Upper lobe of right lung (tissue), 1 donor: ENCODE data around the gene DMTF1. TPM values are rescaled to one million over a fixed set of nuclear protein-coding genes. Genes with fewer than 3 reads are reported as not detected.
"Not testable (repeated sequence)": the region's sequence is repeated elsewhere in the genome, so short reads cannot be mapped to it uniquely, and the experiment has no call there.

ENCODE experiments used
- ATAC-seq: fragments of 200-7000 bp; cut with Tn5 transposase; one replicate; pipeline ENCODE4 v1.9.1; 2020; ENCODE audit warnings: mild to moderate bottlenecking, moderate library complexity
- DNase-seq: peaks from one replicate; pipeline ENCODE4 v3.0.0-alpha.2; 2020
- H3K27ac ChIP-seq: fragments of 200-600 bp; one replicate; pipeline ENCODE4 v1.8.0; 2022
- H3K27me3 ChIP-seq: fragments of 200-600 bp; one replicate; pipeline ENCODE4 v1.8.0; 2022; ENCODE audit warnings: mild to moderate bottlenecking
- H3K36me3 ChIP-seq: fragments of 200-600 bp; one replicate; pipeline ENCODE4 v1.8.0; 2022
- H3K4me1 ChIP-seq: fragments of 200-600 bp; one replicate; pipeline ENCODE4 v1.8.0; 2022
- H3K4me3 ChIP-seq: fragments of 200-600 bp; one replicate; pipeline ENCODE4 v1.8.0; 2022; ENCODE audit warnings: mild to moderate bottlenecking
- H3K9me3 ChIP-seq: fragments of 200-600 bp; one replicate; pipeline ENCODE4 v1.8.0; 2022
- intact Hi-C: fragments of 100-400 bp; cut with DNase I; formaldehyde crosslinking; loops from one replicate; pipeline ENCODE4 v1.11.0; 2022
- total RNA-seq: library from RNA; stranded (reverse); fragmentation: NEBNext Ultra II Directional; extraction: Animal tissue kit (Norgen Biotek cat#: 25700); gene quantifications from one replicate; pipeline ENCODE4 v1.2.1, GENCODE V29; 2021
- TF ChIP-seq, protein P1 (sequence below): fragments of 200-600 bp; IDR thresholded peaks from one replicate; pipeline ENCODE4 v1.8.0; 2022; ENCODE audit warnings: antibody characterized with exemption
- donor health status: DM: no; HTN: yes; CAD: no; lungs with severe emphysema.

DMTF1 gene
- total RNA-seq, 1 donor from 2014 or later: 82.8 TPM

DNA sequence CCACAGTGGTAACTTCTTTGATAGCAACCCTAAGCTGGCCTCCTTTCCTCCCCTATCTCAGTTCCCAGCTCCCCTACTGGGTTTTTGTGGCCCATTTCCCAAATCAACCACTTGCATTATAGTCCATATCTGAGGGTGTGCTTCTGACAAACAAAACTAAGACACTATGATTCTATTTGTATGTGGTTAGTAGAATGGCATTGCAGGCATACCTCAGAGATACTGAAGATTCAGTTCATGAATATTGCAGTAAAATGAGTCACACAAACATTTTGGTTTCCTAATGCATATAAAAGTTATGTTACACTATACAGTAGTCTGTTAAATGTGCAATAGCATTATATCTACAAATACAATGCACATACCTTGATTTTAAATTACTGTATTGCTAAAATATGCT, 82.7 kb downstream of the DMTF1 start:
- DNase-seq: no peak
- Histone ChIP-seq H3K9me3 (no peaks in the 10 kb centered on the region), H3K36me3 (no peaks in the 10 kb centered on the region), H3K4me3 (no peak overlapping the region), H3K4me1 (no peaks in the 10 kb centered on the region), H3K27ac (no peak overlapping the region), H3K27me3 (no peaks in the 10 kb centered on the region)
- no peak for ATAC-seq
- intact Hi-C loops: no loop called here
- TF ChIP-seq, protein P1, sequence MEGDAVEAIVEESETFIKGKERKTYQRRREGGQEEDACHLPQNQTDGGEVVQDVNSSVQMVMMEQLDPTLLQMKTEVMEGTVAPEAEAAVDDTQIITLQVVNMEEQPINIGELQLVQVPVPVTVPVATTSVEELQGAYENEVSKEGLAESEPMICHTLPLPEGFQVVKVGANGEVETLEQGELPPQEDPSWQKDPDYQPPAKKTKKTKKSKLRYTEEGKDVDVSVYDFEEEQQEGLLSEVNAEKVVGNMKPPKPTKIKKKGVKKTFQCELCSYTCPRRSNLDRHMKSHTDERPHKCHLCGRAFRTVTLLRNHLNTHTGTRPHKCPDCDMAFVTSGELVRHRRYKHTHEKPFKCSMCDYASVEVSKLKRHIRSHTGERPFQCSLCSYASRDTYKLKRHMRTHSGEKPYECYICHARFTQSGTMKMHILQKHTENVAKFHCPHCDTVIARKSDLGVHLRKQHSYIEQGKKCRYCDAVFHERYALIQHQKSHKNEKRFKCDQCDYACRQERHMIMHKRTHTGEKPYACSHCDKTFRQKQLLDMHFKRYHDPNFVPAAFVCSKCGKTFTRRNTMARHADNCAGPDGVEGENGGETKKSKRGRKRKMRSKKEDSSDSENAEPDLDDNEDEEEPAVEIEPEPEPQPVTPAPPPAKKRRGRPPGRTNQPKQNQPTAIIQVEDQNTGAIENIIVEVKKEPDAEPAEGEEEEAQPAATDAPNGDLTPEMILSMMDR: no peak

DNA sequence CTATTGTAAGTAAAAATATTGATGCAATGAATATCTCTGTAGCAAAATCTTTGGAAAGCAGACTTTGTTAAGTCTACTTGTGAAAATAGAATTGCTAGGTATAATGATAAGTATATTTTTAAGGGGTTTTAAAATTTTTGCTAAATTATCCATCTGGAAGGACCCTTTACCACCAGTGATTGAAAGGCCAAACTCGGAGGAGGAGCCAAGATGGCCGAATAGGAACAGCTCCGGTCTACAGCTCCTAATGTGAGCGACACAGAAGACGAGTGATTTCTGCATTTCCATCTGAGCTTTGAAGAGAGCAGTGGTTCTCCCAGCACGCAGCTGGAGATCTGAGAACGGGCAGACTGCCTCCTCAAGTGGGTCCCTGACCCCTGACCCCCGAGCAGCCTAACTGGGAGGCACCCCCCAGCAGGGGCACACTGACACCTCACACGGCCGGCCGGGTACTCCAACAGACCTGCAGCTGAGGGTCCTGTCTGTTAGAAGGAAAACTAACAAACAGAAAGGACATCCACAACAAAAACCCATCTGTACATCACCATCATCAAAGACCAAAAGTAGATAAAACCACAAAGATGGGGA, 86.3 kb downstream of the DMTF1 start:
- H3K4me3 ChIP-seq, H3K27me3 ChIP-seq, ATAC-seq, intact Hi-C loops, H3K36me3 ChIP-seq, H3K4me1 ChIP-seq, H3K27ac ChIP-seq, DNase-seq, H3K9me3 ChIP-seq: not testable (repeated sequence)

DNA sequence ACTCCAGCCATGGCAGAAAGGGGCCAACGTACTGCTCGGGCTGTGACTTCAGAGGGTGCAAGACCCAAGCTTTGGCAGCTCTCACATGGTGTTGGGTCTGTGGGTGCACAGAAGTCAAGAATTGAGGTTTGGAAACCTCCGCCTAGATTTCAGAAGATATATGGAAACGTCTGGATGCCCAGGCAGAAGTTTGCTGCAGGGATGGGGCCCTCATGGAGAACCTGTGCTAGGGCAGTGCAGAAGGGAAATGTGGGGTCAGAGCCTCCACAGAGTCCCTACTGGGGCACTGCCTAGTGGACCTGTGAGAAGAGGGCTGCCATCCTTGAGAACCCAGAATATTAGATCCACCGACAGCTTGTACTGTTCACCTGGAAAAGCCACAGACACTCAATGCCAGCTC, 93.4 kb downstream of the DMTF1 start:
- H3K4me1 ChIP-seq, H3K27me3 ChIP-seq, DNase-seq, H3K27ac ChIP-seq, H3K9me3 ChIP-seq, H3K36me3 ChIP-seq, H3K4me3 ChIP-seq, intact Hi-C loops, ATAC-seq: not testable (repeated sequence)

Other genes with a start within 250 kb of the DMTF1 start
- gene ELAPOR2, start 92.8 kb upstream of the DMTF1 start, total RNA-seq: 127 TPM
- 108 TPM for gene TMEM243, start 67.3 kb downstream of the DMTF1 start, total RNA-seq
- gene CROT, start 193.2 kb downstream of the DMTF1 start, total RNA-seq: 8.4 TPM